Nephron progenitor cell (in vitro differentiated cells): ENCODE data around the gene GEMIN8.

ENCODE experiments used
- DNase-seq: peaks from one replicate; pipeline ENCODE4 v3.0.0; 2021
- H3K27ac Mint-ChIP-seq: 2 replicates; pipeline ENCODE4 v1.8.0; 2021; ENCODE audit warnings: mild to moderate bottlenecking, moderate library complexity, mixed read lengths
- H3K27me3 Mint-ChIP-seq: 2 replicates; pipeline ENCODE4 v1.8.0; 2021; ENCODE audit warnings: mild to moderate bottlenecking, low read depth, mixed read lengths; ENCODE audit not compliant: poor library complexity
- H3K36me3 Mint-ChIP-seq: 2 replicates; pipeline ENCODE4 v1.8.0; 2021; ENCODE audit warnings: low read depth, mixed read lengths
- H3K4me1 Mint-ChIP-seq: 2 replicates; pipeline ENCODE4 v1.8.0; 2021; ENCODE audit warnings: mixed read lengths
- H3K4me3 Mint-ChIP-seq: 2 replicates; pipeline ENCODE4 v1.8.0; 2021; ENCODE audit warnings: mild to moderate bottlenecking, moderate library complexity, mixed read lengths
- H3K9me3 Mint-ChIP-seq: 2 replicates; pipeline ENCODE4 v1.8.0; 2021; ENCODE audit warnings: mild to moderate bottlenecking, moderate library complexity, mixed read lengths
- TF ChIP-seq, protein P1 (sequence below): fragments of 200-600 bp; sonication (generic); IDR thresholded peaks from 2 replicates; pipeline ENCODE4 v1.5.0; 2021; ENCODE audit warnings: antibody characterized with exemption

Gene GEMIN8

GRCh38 chrX:13965531-13965930, 64.2 kb downstream of the GEMIN8 start:
- Mint-ChIP-seq H3K27ac (no peak overlapping the region), H3K9me3 (peaks cover 39% of the 10 kb centered on the region), H3K4me1 (no peaks in the 10 kb centered on the region), H3K27me3 (peaks cover 6% of the 10 kb centered on the region), H3K4me3 (no peak overlapping the region), H3K36me3 (no peaks in the 10 kb centered on the region)
- DNase-seq = no peak
- TF ChIP-seq, protein P1, sequence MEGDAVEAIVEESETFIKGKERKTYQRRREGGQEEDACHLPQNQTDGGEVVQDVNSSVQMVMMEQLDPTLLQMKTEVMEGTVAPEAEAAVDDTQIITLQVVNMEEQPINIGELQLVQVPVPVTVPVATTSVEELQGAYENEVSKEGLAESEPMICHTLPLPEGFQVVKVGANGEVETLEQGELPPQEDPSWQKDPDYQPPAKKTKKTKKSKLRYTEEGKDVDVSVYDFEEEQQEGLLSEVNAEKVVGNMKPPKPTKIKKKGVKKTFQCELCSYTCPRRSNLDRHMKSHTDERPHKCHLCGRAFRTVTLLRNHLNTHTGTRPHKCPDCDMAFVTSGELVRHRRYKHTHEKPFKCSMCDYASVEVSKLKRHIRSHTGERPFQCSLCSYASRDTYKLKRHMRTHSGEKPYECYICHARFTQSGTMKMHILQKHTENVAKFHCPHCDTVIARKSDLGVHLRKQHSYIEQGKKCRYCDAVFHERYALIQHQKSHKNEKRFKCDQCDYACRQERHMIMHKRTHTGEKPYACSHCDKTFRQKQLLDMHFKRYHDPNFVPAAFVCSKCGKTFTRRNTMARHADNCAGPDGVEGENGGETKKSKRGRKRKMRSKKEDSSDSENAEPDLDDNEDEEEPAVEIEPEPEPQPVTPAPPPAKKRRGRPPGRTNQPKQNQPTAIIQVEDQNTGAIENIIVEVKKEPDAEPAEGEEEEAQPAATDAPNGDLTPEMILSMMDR = no peak

DNA sequence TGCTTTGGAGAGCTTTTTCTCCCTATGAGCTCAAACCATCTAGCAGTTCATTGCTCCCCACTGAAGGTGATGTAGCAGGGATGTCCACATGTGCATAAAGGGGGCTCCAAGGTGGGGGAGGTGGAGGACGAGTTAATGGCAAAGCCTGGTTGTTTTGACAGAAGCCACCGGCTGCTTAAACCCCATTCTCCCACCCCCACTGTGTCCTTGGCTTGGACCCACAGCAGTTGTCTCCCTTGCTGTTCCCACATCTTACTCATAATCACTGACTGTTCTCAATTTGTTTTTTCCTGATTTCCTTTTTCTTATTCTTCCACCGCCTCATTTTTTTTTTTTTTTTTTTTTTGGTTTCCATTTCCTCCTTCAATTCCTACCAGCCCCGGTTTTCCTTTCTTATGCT, 72.7 kb downstream of the GEMIN8 start:
- Mint-ChIP-seq H3K27me3 (peaks cover 4% of the 10 kb centered on the region), H3K9me3 (peaks cover 52% of the 10 kb centered on the region), H3K4me3 (no peak overlapping the region), H3K4me1 (no peaks in the 10 kb centered on the region), H3K36me3 (no peaks in the 10 kb centered on the region), H3K27ac (no peak overlapping the region)
- TF ChIP-seq, protein P1 = no peak
- no peak for DNase-seq
